Stomach (tissue), 4 donors: Measurements from ENCODE around the gene GALNT5.

Source experiments
- EP300 ChIP-seq: sonication (generic); formaldehyde crosslinking; IDR thresholded peaks from one replicate; pipeline ENCODE4 v1.6.1; 2017; ENCODE audit warnings: antibody characterized with exemption
- POLR2A ChIP-seq, 4 donors: fragments of 450-650 bp; IDR thresholded peaks; one replicate each; pipeline ENCODE4 v1.6.1; 2016; ENCODE audit warnings: antibody characterized with exemption in 4 of 4, control low read depth in 2 of 4, mild to moderate bottlenecking in 1 of 4, moderate library complexity in 1 of 4
- POLR2AphosphoS5 ChIP-seq, 3 donors: sonication (generic); formaldehyde crosslinking; IDR thresholded peaks; one replicate each; pipeline ENCODE4 v1.6.1; 2016; ENCODE audit warnings: antibody characterized with exemption in 3 of 3

DNA sequence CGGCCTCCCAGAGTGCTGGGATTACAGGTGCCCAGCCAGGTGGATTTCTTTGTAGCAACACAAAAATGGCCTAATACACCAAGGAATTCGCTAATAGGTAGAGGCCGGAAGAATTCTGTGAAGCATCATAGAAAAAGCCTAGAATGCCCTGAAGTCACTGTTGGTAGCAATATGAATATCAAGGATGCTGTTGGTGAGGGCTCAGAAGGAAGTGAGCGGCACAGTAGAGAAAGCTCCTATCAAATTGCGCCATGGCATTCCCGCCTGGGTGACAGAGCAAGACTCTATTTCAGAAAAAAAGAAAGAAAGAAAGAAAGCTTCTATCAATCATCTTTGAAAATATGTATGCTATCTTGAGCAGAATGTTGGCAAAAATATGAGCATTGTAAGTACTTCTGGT lies 23.8 kb downstream of the GALNT5 start:
- TF ChIP-seq POLR2A (IDR thresholded peaks at IDR 0.05) (no peak), EP300 (no peak), POLR2AphosphoS5 (IDR thresholded peaks at IDR 0.05) (no peak)
